A549 (cell line): Measurements from ENCODE around the gene MMP15. TPM values are rescaled to one million over a fixed set of nuclear protein-coding genes. Genes with fewer than 3 reads are reported as not detected.

Experiments used
- ATAC-seq, 2 experiments: fragments of 200-7000 bp in 1 of 2; fragments of >200 bp in 1 of 2; cut with Nextera tagmentation in 1 of 2; cut with Tn5 transposase in 1 of 2; 3 replicates each; pipeline versions ENCODE4 v1.8.0 to v1.9.1; 2018 to 2020; ENCODE audit warnings: mild to moderate bottlenecking in 1 of 2, moderate library complexity in 1 of 2
- CTCF ChIA-PET: fragments of 300-600 bp; sonication (Branson Sonifier 250); formaldehyde crosslinking; extraction: SDS; loops from one replicate; lab custom pipeline; 2021; ENCODE audit warnings: antibody characterized with exemption, inconsistent platforms; lab: Yijun Ruan, JAX
- POLR2A ChIA-PET: fragments of 350-600 bp; formaldehyde crosslinking; extraction: SDS; loops from one replicate; lab custom pipeline; 2021; ENCODE audit warnings: antibody characterized with exemption, inconsistent platforms; lab: Yijun Ruan, JAX
- DNase-seq, 2 experiments: peaks; one replicate each; pipeline versions ENCODE4 v3.0.0 to v3.0.0-alpha.2; 2011 to 2016; ENCODE audit warnings: low read depth in 1 of 2, low spot score in 1 of 2
- FAIRE-seq: peaks from 2 replicates; lab custom pipeline; 2011; peaks lifted over from hg19 to GRCh38; lab: Jason Lieb, UNC
- H3K27ac ChIP-seq, 2 experiments: fragments of >200 bp; sonication (Bioruptor Twin); formaldehyde crosslinking; 3 replicates each; pipeline ENCODE4 v1.5.1; 2016 to 2017
- H3K4me1 ChIP-seq: fragments of >200 bp; sonication (Bioruptor Twin); formaldehyde crosslinking; 3 replicates; pipeline ENCODE4 v1.6.1; 2016
- H3K4me2 ChIP-seq: fragments of >200 bp; sonication (Bioruptor Twin); formaldehyde crosslinking; 3 replicates; pipeline ENCODE4 v1.6.1; 2016
- H3K4me3 ChIP-seq: fragments of >200 bp; sonication (Bioruptor Twin); formaldehyde crosslinking; 3 replicates; pipeline ENCODE4 v1.5.1; 2016
- H3K9me3 ChIP-seq: fragments of >200 bp; sonication (Bioruptor Twin); formaldehyde crosslinking; 3 replicates; pipeline ENCODE4 v1.6.1; 2016
- ATOH8 ChIP-seq: fragments of 250-450 bp; sonication (Bioruptor Pico); IDR thresholded peaks from 2 replicates; pipeline ENCODE4 v1.5.0; 2020; ENCODE audit warnings: low read depth, mild to moderate bottlenecking, moderate library complexity
- BCL3 ChIP-seq: fragments of >200 bp; sonication (Bioruptor Twin); formaldehyde crosslinking; IDR thresholded peaks from 3 replicates; pipeline ENCODE4 v1.6.1; 2016
- BHLHE40 ChIP-seq: IDR thresholded peaks from 2 replicates; pipeline ENCODE4 v1.6.1; 2012; ENCODE audit warnings: low read depth, low read length, inconsistent platforms
- CBX8 ChIP-seq: fragments of 200-600 bp; sonication (generic); IDR thresholded peaks from 2 replicates; pipeline ENCODE4 v1.6.1; 2016
- CEBPB ChIP-seq, 2 experiments: fragments of >200 bp in 1 of 2; sonication (Bioruptor Twin) in 1 of 2; formaldehyde crosslinking in 1 of 2; IDR thresholded peaks; 2 replicates each; pipeline ENCODE4 v1.6.1; 2012 to 2016
- CHD2 ChIP-seq: fragments of 150-350 bp; IDR thresholded peaks from 2 replicates; pipeline ENCODE4 v1.6.1; 2014; ENCODE audit warnings: low read length; ENCODE audit not compliant: partially characterized antibody
- HMGXB4 ChIP-seq: fragments of 250-450 bp; sonication (Bioruptor Pico); IDR thresholded peaks from 2 replicates; pipeline ENCODE4 v1.5.0; 2021; ENCODE audit warnings: mild to moderate bottlenecking, moderate library complexity, borderline replicate concordance
- HOXB13 ChIP-seq: fragments of 250-450 bp; sonication (Bioruptor Pico); IDR thresholded peaks from 2 replicates; pipeline ENCODE4 v1.5.0; 2020; ENCODE audit warnings: low read depth, mild to moderate bottlenecking, moderate library complexity
- HOXB5 ChIP-seq: fragments of 250-450 bp; sonication (Bioruptor Pico); IDR thresholded peaks from 2 replicates; pipeline ENCODE4 v1.5.0; 2020; ENCODE audit warnings: mild to moderate bottlenecking, moderate library complexity
- MAZ ChIP-seq: fragments of 150-350 bp; IDR thresholded peaks from 2 replicates; pipeline ENCODE4 v1.6.1; 2014; ENCODE audit warnings: antibody characterized with exemption, low read depth, low read length, borderline replicate concordance
- MYC ChIP-seq: IDR thresholded peaks from 2 replicates; pipeline ENCODE4 v1.6.1; 2012; ENCODE audit warnings: mild to moderate bottlenecking, inconsistent platforms, low read length, improper control_type of control experiment, borderline replicate concordance
- NPAS2 ChIP-seq: fragments of 250-450 bp; sonication (Bioruptor Pico); IDR thresholded peaks from 2 replicates; pipeline ENCODE4 v1.8.0; 2022; ENCODE audit warnings: mild to moderate bottlenecking, moderate library complexity, borderline replicate concordance
- NR3C1 ChIP-seq: fragments of >200 bp; sonication (Bioruptor Twin); formaldehyde crosslinking; IDR thresholded peaks from 3 replicates; pipeline ENCODE4 v1.6.1; 2017
- POLR2A ChIP-seq: IDR thresholded peaks from 2 replicates; pipeline ENCODE4 v1.6.1; 2012; ENCODE audit warnings: mild to moderate bottlenecking, low read length
- POLR2AphosphoS2 ChIP-seq: conservative IDR thresholded peaks from 2 replicates; pipeline ENCODE4 v1.6.1; 2012; ENCODE audit warnings: low read length, improper control_type of control experiment, inconsistent platforms
- RCOR1 ChIP-seq: fragments of 150-350 bp; IDR thresholded peaks from 2 replicates; pipeline ENCODE4 v1.6.1; 2014; ENCODE audit warnings: antibody characterized with exemption, low read length, low read depth
- REST ChIP-seq: fragments of 200-600 bp; sonication (generic); IDR thresholded peaks from 2 replicates; pipeline ENCODE4 v1.6.1; 2016; ENCODE audit warnings: antibody characterized with exemption, mild to moderate bottlenecking, moderate library complexity
- RNF2 ChIP-seq: fragments of 200-600 bp; sonication (generic); IDR thresholded peaks from 2 replicates; pipeline ENCODE4 v1.6.1; 2016; ENCODE audit warnings: low read depth, mild to moderate bottlenecking, antibody characterized with exemption, moderate library complexity, borderline replicate concordance
- TFCP2L1 ChIP-seq: fragments of 250-450 bp; sonication (Bioruptor Pico); IDR thresholded peaks from 2 replicates; pipeline ENCODE4 v1.5.0; 2021; ENCODE audit warnings: mild to moderate bottlenecking
- TP53 ChIP-seq: fragments of 250-450 bp; sonication (Bioruptor Pico); IDR thresholded peaks from 2 replicates; pipeline ENCODE4 v1.5.0; 2021; ENCODE audit warnings: mild to moderate bottlenecking, moderate library complexity
- WGBS: methylation state at CpG from one replicate; pipeline ENCODE4 v1.1.6; 2017; ENCODE audit errors: missing lambda C conversion rate; 5-methylcytosine and 5-hydroxymethylcytosine counted together
- polyA plus RNA-seq, 4 experiments: library from polyadenylated mRNA; depleted of rRNA in 3 of 4; stranded (reverse); fragments of >200 nt; fragmentation: RNase III in 1 of 4; extraction: RNeasy Plus Mini Kit Qiagen cat#74134 plus additional on column Dnase treatment in 1 of 4; gene quantifications; 2 replicates in 3 of 4; 3 replicates in 1 of 4; pipeline ENCODE4 v1.2.3, GENCODE V29; 2011 to 2017

MMP15 gene
- polyA plus RNA-seq, 2 of the 4 experiments (the other 2 are of a cell fraction) = 4.3 to 11.2 TPM

GRCh38 chr16:57987441-57988177, 37.9 kb upstream of the MMP15 start:
- Histone ChIP-seq H3K9me3 (no peaks in the 10 kb centered on the region), H3K4me2 (no peak overlapping the region), H3K27ac (no peak overlapping the region), H3K4me3 (no peak overlapping the region), H3K4me1 (peaks cover 12% of the 10 kb centered on the region)
- no peak for DNase-seq
- no peak for FAIRE-seq
- no peak for TF ChIP-seq CHD2
- 96% methylated on average over 8 of the region's 8 CpGs for WGBS
- POLR2A ChIA-PET = no interaction called here
- CTCF ChIA-PET = interaction anchor here (0.8 to 5.3 kb wide), 3 partner anchors 13 to 427 kb away, joined by 3 to 29 read pairs (median 25); partner anchors contain the start of genes USB1 and ZNF319
- ATAC-seq = no peak

GRCh38 chr16:57988929-57989328, 36.6 kb upstream of the MMP15 start:
- POLR2A ChIA-PET = no interaction called here
- Histone ChIP-seq H3K27ac (peak overlapping the region in 1 of 2 experiments; percentile 28; a peak in 2 of 6 replicates), H3K4me1 (peaks cover 18% of the 10 kb centered on the region), H3K9me3 (no peaks in the 10 kb centered on the region), H3K4me2 (no peak overlapping the region), H3K4me3 (no peak overlapping the region)
- CTCF ChIA-PET = interaction anchor here (1.0 to 5.3 kb wide), 6 partner anchors 8 to 89 kb away, joined by 3 to 29 read pairs (median 4); partner anchors contain the start of genes USB1 and ZNF319
- WGBS = 78% methylated on average over 1 of the region's 1 CpG
- ATAC-seq = no peak
- DNase-seq = peak in 1 of 2 experiments; percentile 65
- TF ChIP-seq POLR2A (no peak), TFCP2L1 (CRISPR knock-in tag) (no peak), CHD2 (no peak), CBX8 (no peak), ATOH8 (CRISPR knock-in tag) (no peak), RNF2 (no peak), HOXB13 (CRISPR knock-in tag) (no peak), BHLHE40 (no peak)
- FAIRE-seq = no peak

- ChIA-PET POLR2A (no interaction called here), CTCF (interaction anchor here (2.1 to 12.6 kb wide), 3 partner anchors 9 to 93 kb away, joined by 7 to 160 read pairs (median 29); partner anchors contain the start of genes USB1 and ZNF319)
- no peak for TF ChIP-seq BCL3
- TF ChIP-seq REST = no peak
- H3K4me2 ChIP-seq = no peak overlapping the region
- FAIRE-seq = no peak
- no peak for DNase-seq
- H3K9me3 ChIP-seq = no peaks in the 10 kb centered on the region
- WGBS = 86% methylated on average over 10 of the region's 11 CpGs
- no peak overlapping the region for H3K4me3 ChIP-seq
- H3K4me1 ChIP-seq = peaks cover 31% of the 10 kb centered on the region
- no peak for ATAC-seq
- H3K27ac ChIP-seq = 0 out of 6 replicates have a peak overlapping the region, but pooled peaks of 1 of the 2 experiments have one; percentile 16
These were observed 33.9 kb upstream of the MMP15 start for GRCh38 chr16:57991551-57992059.

GRCh38 chr16:57992084-57992483, 33.5 kb upstream of the MMP15 start:
- ChIA-PET POLR2A (no interaction called here), CTCF (interaction anchor here (1.0 to 12.6 kb wide), 5 partner anchors 8 to 129 kb away, joined by 3 to 160 read pairs (median 7); partner anchors contain the start of genes USB1 and ZNF319)
- Histone ChIP-seq H3K9me3 (no peaks in the 10 kb centered on the region), H3K27ac (no peak overlapping the region), H3K4me3 (no peak overlapping the region), H3K4me1 (peaks cover 31% of the 10 kb centered on the region), H3K4me2 (no peak overlapping the region)
- DNase-seq (no peak), FAIRE-seq (no peak), ATAC-seq (no peak)
- 93% methylated on average over 6 of the region's 6 CpGs for WGBS
- TF ChIP-seq HMGXB4 (CRISPR knock-in tag) (no peak), MAZ (no peak), NPAS2 (CRISPR knock-in tag) (no peak), POLR2AphosphoS2 (no peak), TP53 (no peak), HOXB13 (CRISPR knock-in tag) (no peak), HOXB5 (CRISPR knock-in tag) (no peak), MYC (no peak), NR3C1 (no peak), CEBPB (IDR thresholded peaks at IDR 0.05) (no peak), RCOR1 (no peak)
